ENCODE data around the gene KCNQ5.

Gene KCNQ5

GRCh38 chr6:73000460-73000859, 378.6 kb downstream of the KCNQ5 start:
- H3K9ac ChIP-seq (ENCODE audit: low read depth, low read length) = no peak overlapping the region
- H3K9me3 ChIP-seq (ENCODE audit: control insufficient read depth, insufficient read depth, low read length) = no peaks in the 10 kb centered on the region
- H3K36me3 ChIP-seq (ENCODE audit: insufficient read depth, low read length) = no peaks in the 10 kb centered on the region
- H3K4me1 ChIP-seq (ENCODE audit: insufficient read depth, low read length) = peaks cover under 1% of the 10 kb centered on the region; the same call in 1 of the 2 replicates

GRCh38 chr6:73002588-73002987, 380.7 kb downstream of the KCNQ5 start:
- H3K4me1 ChIP-seq (ENCODE audit: insufficient read depth, low read length) = peaks cover 4% of the 10 kb centered on the region; the same call in 1 of the 2 replicates

GRCh38 chr6:73003302-73003701, 381.4 kb downstream of the KCNQ5 start:
- no peaks in the 10 kb centered on the region for H3K9me3 ChIP-seq (ENCODE audit: control insufficient read depth, insufficient read depth, low read length)
- H3K4me1 ChIP-seq (ENCODE audit: insufficient read depth, low read length) = peaks cover 4% of the 10 kb centered on the region; the same call in 1 of the 2 replicates
- no peak overlapping the region for H3K9ac ChIP-seq (ENCODE audit: low read depth, low read length)
- no peaks in the 10 kb centered on the region for H3K36me3 ChIP-seq (ENCODE audit: insufficient read depth, low read length)

More at GRCh38 chr6:73002588-73002987, 380.7 kb downstream of the KCNQ5 start:
- Histone ChIP-seq H3K9ac (ENCODE audit: low read depth, low read length) (no peak overlapping the region), H3K36me3 (ENCODE audit: insufficient read depth, low read length) (no peaks in the 10 kb centered on the region), H3K9me3 (ENCODE audit: control insufficient read depth, insufficient read depth, low read length) (no peaks in the 10 kb centered on the region)

DNA sequence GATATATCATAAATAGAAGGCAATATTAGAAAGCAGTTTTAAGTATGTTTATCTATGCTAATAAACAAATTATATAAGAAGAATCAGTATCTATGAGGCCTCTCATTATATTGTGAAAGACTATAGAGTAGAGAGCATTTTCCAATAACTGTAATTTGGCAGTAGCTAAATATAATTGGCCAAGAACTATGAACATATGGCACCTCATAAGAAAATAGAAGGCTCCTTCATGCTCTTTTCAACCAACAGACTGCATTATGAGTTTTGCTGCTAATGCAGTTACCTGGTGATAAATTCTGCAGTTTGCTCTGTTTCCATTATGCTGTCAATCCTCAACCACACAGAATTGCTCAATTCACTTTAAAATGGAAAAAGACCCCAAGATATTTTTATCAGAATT, 382.4 kb downstream of the KCNQ5 start:
- no peaks in the 10 kb centered on the region for H3K9me3 ChIP-seq (ENCODE audit: control insufficient read depth, insufficient read depth, low read length)
- peaks cover 4% of the 10 kb centered on the region; the same call in 1 of the 2 replicates for H3K4me1 ChIP-seq (ENCODE audit: insufficient read depth, low read length)
- H3K36me3 ChIP-seq (ENCODE audit: insufficient read depth, low read length) = no peaks in the 10 kb centered on the region
- H3K9ac ChIP-seq (ENCODE audit: low read depth, low read length) = no peak overlapping the region

GRCh38 chr6:73004861-73005260, 383.0 kb downstream of the KCNQ5 start:
- H3K9me3 ChIP-seq (ENCODE audit: control insufficient read depth, insufficient read depth, low read length) = no peaks in the 10 kb centered on the region
- peaks cover 4% of the 10 kb centered on the region; the same call in 1 of the 2 replicates for H3K4me1 ChIP-seq (ENCODE audit: insufficient read depth, low read length)
- H3K9ac ChIP-seq (ENCODE audit: low read depth, low read length) = no peak overlapping the region
- no peaks in the 10 kb centered on the region for H3K36me3 ChIP-seq (ENCODE audit: insufficient read depth, low read length)

- H3K9me3 ChIP-seq (ENCODE audit: control insufficient read depth, insufficient read depth, low read length) = no peaks in the 10 kb centered on the region
- peaks cover 4% of the 10 kb centered on the region; the same call in 1 of the 2 replicates for H3K4me1 ChIP-seq (ENCODE audit: insufficient read depth, low read length)
- H3K9ac ChIP-seq (ENCODE audit: low read depth, low read length) = no peak overlapping the region
- H3K36me3 ChIP-seq (ENCODE audit: insufficient read depth, low read length) = no peaks in the 10 kb centered on the region
These were observed 384.3 kb downstream of the KCNQ5 start for GRCh38 chr6:73006146-73006545.

DNA sequence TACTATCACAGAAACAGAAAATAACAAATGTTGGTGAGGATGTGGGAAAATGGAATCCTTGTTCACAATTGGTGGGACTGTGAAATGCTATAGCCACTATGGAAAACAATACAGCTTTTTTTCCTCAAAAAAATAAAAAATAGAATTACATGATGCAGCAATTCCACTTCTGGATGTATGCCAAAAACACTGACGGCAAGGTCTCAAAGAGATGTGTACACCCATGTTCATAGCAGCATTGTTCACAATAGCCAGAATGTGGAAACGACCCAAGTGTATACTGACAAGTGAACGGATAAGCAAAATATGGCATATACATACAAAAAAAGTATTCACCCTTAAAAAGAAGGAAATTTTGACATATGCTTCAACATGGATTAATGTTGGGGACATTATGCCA, 390.1 kb downstream of the KCNQ5 start:
- Histone ChIP-seq H3K9me3 (ENCODE audit: control insufficient read depth, insufficient read depth, low read length) (no peaks in the 10 kb centered on the region), H3K9ac (ENCODE audit: low read depth, low read length) (no peak overlapping the region), H3K36me3 (ENCODE audit: insufficient read depth, low read length) (no peaks in the 10 kb centered on the region)

GRCh38 chr6:73017476-73017875, 395.6 kb downstream of the KCNQ5 start:
- Histone ChIP-seq H3K9me3 (ENCODE audit: control insufficient read depth, insufficient read depth, low read length) (no peaks in the 10 kb centered on the region), H3K36me3 (ENCODE audit: insufficient read depth, low read length) (0 out of 2 replicates have a peak, but pooled peaks cover 2% of the 10 kb centered on the region), H3K4me1 (ENCODE audit: insufficient read depth, low read length) (no peaks in the 10 kb centered on the region), H3K9ac (ENCODE audit: low read depth, low read length) (no peak overlapping the region)

More for the DNA sequence above, 390.1 kb downstream of the KCNQ5 start:
- no peaks in the 10 kb centered on the region for H3K4me1 ChIP-seq (ENCODE audit: insufficient read depth, low read length)

GRCh38 chr6:73024598-73024997, 402.7 kb downstream of the KCNQ5 start:
- Histone ChIP-seq H3K9me3 (ENCODE audit: control insufficient read depth, insufficient read depth, low read length) (no peaks in the 10 kb centered on the region), H3K4me1 (ENCODE audit: insufficient read depth, low read length) (peaks cover 11% of the 10 kb centered on the region; the same call in 1 of the 2 replicates), H3K36me3 (ENCODE audit: insufficient read depth, low read length) (no peaks in the 10 kb centered on the region), H3K9ac (ENCODE audit: low read depth, low read length) (no peak overlapping the region)

DNA sequence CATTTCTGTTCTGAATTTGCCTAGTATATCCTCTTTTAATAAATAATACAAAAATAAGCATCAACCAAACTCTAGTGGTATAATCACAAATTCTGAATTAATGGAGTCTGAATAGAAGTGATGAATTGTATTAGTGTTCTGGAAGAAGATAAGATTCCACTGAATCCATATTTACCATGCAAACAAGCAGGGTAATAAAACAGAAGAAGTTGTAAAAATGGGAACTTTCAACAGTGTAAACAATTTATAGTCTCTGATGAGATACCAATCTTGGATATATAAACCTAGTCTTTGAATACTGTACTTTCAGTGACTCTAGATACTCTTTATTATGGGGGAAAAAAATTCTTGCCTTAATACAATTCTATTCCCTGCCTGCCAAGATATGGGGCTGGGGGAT, 405.8 kb downstream of the KCNQ5 start:
- no peak overlapping the region for H3K9ac ChIP-seq (ENCODE audit: low read depth, low read length)
- peaks cover 11% of the 10 kb centered on the region; the same call in 1 of the 2 replicates for H3K4me1 ChIP-seq (ENCODE audit: insufficient read depth, low read length)
- no peaks in the 10 kb centered on the region for H3K9me3 ChIP-seq (ENCODE audit: control insufficient read depth, insufficient read depth, low read length)
- no peaks in the 10 kb centered on the region for H3K36me3 ChIP-seq (ENCODE audit: insufficient read depth, low read length)

GRCh38 chr6:73028124-73028766, 406.4 kb downstream of the KCNQ5 start:
- Histone ChIP-seq H3K36me3 (ENCODE audit: insufficient read depth, low read length) (no peaks in the 10 kb centered on the region), H3K4me1 (ENCODE audit: insufficient read depth, low read length) (peaks cover 11% of the 10 kb centered on the region; the same call in 1 of the 2 replicates), H3K9ac (ENCODE audit: low read depth, low read length) (no peak overlapping the region), H3K9me3 (ENCODE audit: control insufficient read depth, insufficient read depth, low read length) (no peaks in the 10 kb centered on the region)

GRCh38 chr6:73028893-73029450, 407.1 kb downstream of the KCNQ5 start:
- no peaks in the 10 kb centered on the region for H3K9me3 ChIP-seq (ENCODE audit: control insufficient read depth, insufficient read depth, low read length)
- no peaks in the 10 kb centered on the region for H3K36me3 ChIP-seq (ENCODE audit: insufficient read depth, low read length)
- H3K4me1 ChIP-seq (ENCODE audit: insufficient read depth, low read length) = peaks cover 11% of the 10 kb centered on the region; the same call in 1 of the 2 replicates
- H3K9ac ChIP-seq (ENCODE audit: low read depth, low read length) = no peak overlapping the region

DNA sequence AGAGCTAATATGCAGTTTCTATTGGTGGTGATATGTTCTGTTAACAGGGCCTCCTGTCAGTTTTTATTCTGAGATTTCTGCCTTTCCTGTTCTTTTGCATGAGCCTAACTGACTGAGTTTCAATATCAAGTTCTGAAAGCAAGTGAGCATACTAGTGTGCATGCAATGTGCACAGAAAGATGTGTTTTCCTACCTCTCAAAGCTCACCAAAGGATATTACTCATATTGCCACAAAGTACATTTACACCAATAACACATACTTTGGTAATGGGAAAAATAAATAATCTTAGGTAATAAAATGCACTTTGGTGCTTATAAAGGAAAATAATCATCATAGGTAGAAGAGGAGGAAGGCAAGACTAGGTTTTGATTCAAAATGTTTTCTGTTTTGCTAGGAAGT, 408.4 kb downstream of the KCNQ5 start:
- Histone ChIP-seq H3K36me3 (ENCODE audit: insufficient read depth, low read length) (no peaks in the 10 kb centered on the region), H3K4me1 (ENCODE audit: insufficient read depth, low read length) (peaks cover 11% of the 10 kb centered on the region; the same call in 1 of the 2 replicates), H3K9me3 (ENCODE audit: control insufficient read depth, insufficient read depth, low read length) (no peaks in the 10 kb centered on the region), H3K9ac (ENCODE audit: low read depth, low read length) (no peak overlapping the region)

DNA sequence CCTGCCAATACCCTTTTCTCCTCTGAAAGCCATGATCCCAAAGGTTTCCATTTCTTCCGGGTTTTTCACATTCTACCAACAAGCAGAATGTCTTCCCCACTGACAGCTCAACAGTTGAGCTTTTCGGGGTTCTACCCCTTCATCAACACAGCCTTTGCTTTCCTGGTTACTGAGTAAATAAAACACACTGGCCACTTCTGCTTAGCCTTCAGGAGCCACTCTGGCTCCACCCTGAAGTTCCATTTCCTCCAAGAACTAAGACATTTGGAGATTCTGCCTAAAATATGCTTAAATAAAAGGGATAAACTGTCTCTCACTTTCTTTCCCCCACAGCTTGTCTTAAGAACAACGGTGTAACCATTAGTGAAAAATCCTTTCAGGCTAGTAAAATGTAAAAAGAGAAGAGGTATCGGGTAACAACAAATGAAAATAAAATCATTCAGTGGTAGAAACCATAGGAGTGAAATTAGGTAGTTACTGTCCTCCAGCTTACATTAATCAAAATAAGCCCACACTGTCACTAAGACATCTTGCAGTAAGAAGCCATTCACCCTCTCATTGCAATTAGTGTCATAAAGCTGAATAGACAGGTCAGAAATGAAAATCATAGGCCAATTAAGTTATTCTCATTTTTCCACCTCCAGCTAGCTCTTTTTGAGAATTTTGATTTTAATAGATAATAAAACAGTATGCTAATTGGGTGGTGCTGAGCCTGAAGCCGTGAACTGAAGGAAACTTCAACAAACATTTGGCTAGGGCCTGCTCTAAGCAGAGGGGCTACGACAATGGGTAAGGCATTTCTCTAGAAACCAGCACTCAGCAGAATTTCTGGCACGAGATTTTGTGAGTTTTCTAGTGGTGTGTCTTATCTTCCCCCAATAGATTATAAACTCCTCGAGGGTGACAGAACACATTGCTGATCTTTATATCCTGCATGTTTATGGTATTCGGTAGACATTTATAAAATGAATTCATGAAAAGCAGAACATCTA, 409.2 kb downstream of the KCNQ5 start:
- Histone ChIP-seq H3K9ac (ENCODE audit: low read depth, low read length) (no peak overlapping the region), H3K9me3 (ENCODE audit: control insufficient read depth, insufficient read depth, low read length) (no peaks in the 10 kb centered on the region), H3K36me3 (ENCODE audit: insufficient read depth, low read length) (no peaks in the 10 kb centered on the region), H3K4me1 (ENCODE audit: insufficient read depth, low read length) (peaks cover 11% of the 10 kb centered on the region; the same call in 1 of the 2 replicates)
